GM23338 (cell line): ENCODE measurements around the gene TIMM10B. TPM values are rescaled to one million over a fixed set of nuclear protein-coding genes. Genes with fewer than 3 reads are reported as not detected.

Source experiments
- ATAC-seq: fragments of 200-7000 bp; cut with Tn5 transposase; 3 replicates; pipeline ENCODE4 v1.9.1; 2020
- DNase-seq: peaks from one replicate; pipeline ENCODE4 v3.0.0-alpha.2; 2015; ENCODE audit warnings: low spot score
- H2AFZ ChIP-seq: fragments of 200-600 bp; sonication (generic); 2 replicates; pipeline ENCODE4 v1.8.0; 2016; ENCODE audit warnings: antibody characterized with exemption, mild to moderate bottlenecking, moderate library complexity
- H3F3A ChIP-seq: fragments of 200-600 bp; sonication (generic); replicated peaks from 2 replicates; pipeline ENCODE4 v1.8.0; 2017; ENCODE audit warnings: antibody characterized with exemption, mixed run types, low read depth
- H3K27ac ChIP-seq: fragments of 200-600 bp; sonication (generic); 2 replicates; pipeline ENCODE4 v1.6.1; 2016; ENCODE audit warnings: low read depth
- H3K27me3 ChIP-seq: fragments of 200-600 bp; sonication (generic); 2 replicates; pipeline ENCODE4 v1.8.0; 2016; ENCODE audit warnings: mild to moderate bottlenecking, mixed run types, moderate library complexity; ENCODE audit not compliant: insufficient read depth
- H3K36me3 ChIP-seq: fragments of 200-600 bp; sonication (generic); 2 replicates; pipeline ENCODE4 v1.8.0; 2016; ENCODE audit warnings: mild to moderate bottlenecking; ENCODE audit not compliant: insufficient read depth
- H3K4me1 ChIP-seq: fragments of 200-600 bp; sonication (generic); 2 replicates; pipeline ENCODE4 v1.8.0; 2016; ENCODE audit warnings: mild to moderate bottlenecking, moderate library complexity; ENCODE audit not compliant: insufficient read depth
- H3K4me2 ChIP-seq: fragments of 200-600 bp; sonication (generic); 2 replicates; pipeline ENCODE4 v1.7.1; 2017; ENCODE audit warnings: mixed run types
- H3K4me3 ChIP-seq: fragments of 200-600 bp; sonication (generic); 2 replicates; pipeline ENCODE4 v1.6.1; 2016; ENCODE audit warnings: mixed run types
- H3K79me2 ChIP-seq: fragments of 200-600 bp; sonication (generic); replicated peaks from 2 replicates; pipeline ENCODE4 v1.8.0; 2017; ENCODE audit warnings: mild to moderate bottlenecking; ENCODE audit not compliant: insufficient read depth
- H3K9me2 ChIP-seq: fragments of 200-600 bp; sonication (generic); 2 replicates; pipeline ENCODE4 v1.8.0; 2017; ENCODE audit not compliant: insufficient read depth
- H4K20me1 ChIP-seq: fragments of 200-600 bp; sonication (generic); replicated peaks from 2 replicates; pipeline ENCODE4 v1.8.0; 2017; ENCODE audit warnings: mild to moderate bottlenecking; ENCODE audit not compliant: insufficient read depth
- H3K27ac Mint-ChIP-seq: 2 replicates; pipeline ENCODE4 v1.8.0; 2020; ENCODE audit warnings: inconsistent platforms, mild to moderate bottlenecking, moderate library complexity, mixed read lengths
- H3K27me3 Mint-ChIP-seq: 3 replicates; pipeline ENCODE4 v1.8.0; 2022; ENCODE audit warnings: low read depth, mild to moderate bottlenecking, moderate library complexity, mixed read lengths, inconsistent platforms; ENCODE audit not compliant: insufficient read depth, poor library complexity
- H3K36me3 Mint-ChIP-seq: 3 replicates; pipeline ENCODE4 v1.8.0; 2021; ENCODE audit warnings: low read depth, mild to moderate bottlenecking, inconsistent platforms, moderate library complexity, mixed read lengths
- H3K4me1 Mint-ChIP-seq: 3 replicates; pipeline ENCODE4 v1.8.0; 2020; ENCODE audit warnings: mild to moderate bottlenecking, inconsistent platforms, mixed read lengths
- H3K4me3 Mint-ChIP-seq: 3 replicates; pipeline ENCODE4 v1.8.0; 2021; ENCODE audit warnings: moderate library complexity, mild to moderate bottlenecking, inconsistent platforms, mixed read lengths
- H3K9me3 Mint-ChIP-seq: 3 replicates; pipeline ENCODE4 v1.8.0; 2020; ENCODE audit warnings: moderate library complexity, mild to moderate bottlenecking, inconsistent platforms, mixed read lengths
- EZH2 ChIP-seq: fragments of 200-600 bp; sonication (generic); IDR thresholded peaks from one replicate; pipeline ENCODE4 v1.8.0; 2017; ENCODE audit warnings: antibody characterized with exemption, mild to moderate bottlenecking, low read depth; ENCODE audit not compliant: unreplicated experiment
- EZH2phosphoT487 ChIP-seq: fragments of 200-600 bp; sonication (generic); IDR thresholded peaks from one replicate; pipeline ENCODE4 v1.8.1; 2018; ENCODE audit warnings: antibody characterized with exemption; ENCODE audit not compliant: unreplicated experiment
- JUNB ChIP-seq: IDR thresholded peaks from one replicate; pipeline ENCODE4 v1.6.1; 2016; ENCODE audit warnings: antibody characterized with exemption; ENCODE audit not compliant: unreplicated experiment
- POLR2AphosphoS5 ChIP-seq: IDR thresholded peaks from 2 replicates; pipeline ENCODE4 v1.6.1; 2016; ENCODE audit warnings: antibody characterized with exemption, low read depth
- REST ChIP-seq: IDR thresholded peaks from one replicate; pipeline ENCODE4 v1.6.1; 2018; ENCODE audit warnings: antibody characterized with exemption; ENCODE audit not compliant: unreplicated experiment
- STAT1 ChIP-seq: IDR thresholded peaks from one replicate; pipeline ENCODE4 v1.6.1; 2016; ENCODE audit warnings: antibody characterized with exemption; ENCODE audit not compliant: unreplicated experiment
- ZNF114 ChIP-seq: fragments of 250-450 bp; sonication (Bioruptor Pico); IDR thresholded peaks from 2 replicates; pipeline ENCODE4 v1.5.0; 2020; ENCODE audit warnings: mild to moderate bottlenecking, moderate library complexity
- ZNF331 ChIP-seq: fragments of 250-450 bp; sonication (Bioruptor Pico); IDR thresholded peaks from 2 replicates; pipeline ENCODE4 v1.5.0; 2020; ENCODE audit warnings: low read depth, mild to moderate bottlenecking, moderate library complexity
- polyA plus RNA-seq: library from polyadenylated mRNA; unstranded; fragments of >200 nt; fragmentation: Nextera tagmentation; extraction: Ambion mirVana; gene quantifications from 2 replicates; pipeline ENCODE4 v1.2.1, GENCODE V29; 2016
- total RNA-seq: library from RNA; depleted of rRNA; stranded (reverse); fragments of >200 nt; shearing (Covaris generic); gene quantifications from 2 replicates; pipeline ENCODE4 v1.2.3, GENCODE V29; 2014
- TF ChIP-seq, protein P1 (sequence below): IDR thresholded peaks from 2 replicates; pipeline ENCODE4 v1.6.1; 2016; ENCODE audit warnings: antibody characterized with exemption
- TF ChIP-seq, protein P2 (sequence below), 2 experiments: fragments of 200-600 bp in 1 of 2; sonication (generic) in 1 of 2; conservative IDR thresholded peaks; 2 replicates each; pipeline versions ENCODE4 v1.5.1 to v1.6.1; 2016 to 2017; ENCODE audit warnings: antibody characterized with exemption in 2 of 2, low read depth in 2 of 2, mild to moderate bottlenecking in 2 of 2, moderate library complexity in 1 of 2

TIMM10B gene
- total and polyA plus RNA-seq, 2 experiments from 2014 or later: 30.8 to 54.2 TPM

GRCh38 chr11:6456361-6457073 is 24.8 kb upstream of the TIMM10B start (continued):
- TF ChIP-seq, protein P1, sequence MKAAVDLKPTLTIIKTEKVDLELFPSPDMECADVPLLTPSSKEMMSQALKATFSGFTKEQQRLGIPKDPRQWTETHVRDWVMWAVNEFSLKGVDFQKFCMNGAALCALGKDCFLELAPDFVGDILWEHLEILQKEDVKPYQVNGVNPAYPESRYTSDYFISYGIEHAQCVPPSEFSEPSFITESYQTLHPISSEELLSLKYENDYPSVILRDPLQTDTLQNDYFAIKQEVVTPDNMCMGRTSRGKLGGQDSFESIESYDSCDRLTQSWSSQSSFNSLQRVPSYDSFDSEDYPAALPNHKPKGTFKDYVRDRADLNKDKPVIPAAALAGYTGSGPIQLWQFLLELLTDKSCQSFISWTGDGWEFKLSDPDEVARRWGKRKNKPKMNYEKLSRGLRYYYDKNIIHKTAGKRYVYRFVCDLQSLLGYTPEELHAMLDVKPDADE: no peak
- TF ChIP-seq JUNB: no peak
- TF ChIP-seq REST: no peak
- no peak for TF ChIP-seq STAT1
- TF ChIP-seq EZH2: no peak
- TF ChIP-seq ZNF114 (CRISPR knock-in tag): no peak
- no peak for TF ChIP-seq ZNF331 (CRISPR knock-in tag)

GRCh38 chr11:6457581-6458320 is 23.6 kb upstream of the TIMM10B start:
- Histone ChIP-seq H3K4me2 (no peak overlapping the region), H3K4me1 (no peaks in the 10 kb centered on the region), H3K79me2 (no peaks in the 10 kb centered on the region), H3K9me2 (no peaks in the 10 kb centered on the region), H3K4me3 (no peak overlapping the region), H2AFZ (no peak overlapping the region), H4K20me1 (no peaks in the 10 kb centered on the region), H3K27me3 (no peaks in the 10 kb centered on the region), H3K27ac (no peak overlapping the region), H3F3A (no peaks in the 10 kb centered on the region), H3K36me3 (no peaks in the 10 kb centered on the region)
- H3K4me1 Mint-ChIP-seq: no peaks in the 10 kb centered on the region
- ATAC-seq (no peak), DNase-seq (no peak)
- no peak overlapping the region for H3K27ac Mint-ChIP-seq
- no peaks in the 10 kb centered on the region for H3K27me3 Mint-ChIP-seq
- no peaks in the 10 kb centered on the region for H3K9me3 Mint-ChIP-seq
- no peak overlapping the region for H3K4me3 Mint-ChIP-seq
- H3K36me3 Mint-ChIP-seq: no peaks in the 10 kb centered on the region
- no peak for TF ChIP-seq POLR2AphosphoS5
- no peak for TF ChIP-seq EZH2phosphoT487
- TF ChIP-seq, protein P2, sequence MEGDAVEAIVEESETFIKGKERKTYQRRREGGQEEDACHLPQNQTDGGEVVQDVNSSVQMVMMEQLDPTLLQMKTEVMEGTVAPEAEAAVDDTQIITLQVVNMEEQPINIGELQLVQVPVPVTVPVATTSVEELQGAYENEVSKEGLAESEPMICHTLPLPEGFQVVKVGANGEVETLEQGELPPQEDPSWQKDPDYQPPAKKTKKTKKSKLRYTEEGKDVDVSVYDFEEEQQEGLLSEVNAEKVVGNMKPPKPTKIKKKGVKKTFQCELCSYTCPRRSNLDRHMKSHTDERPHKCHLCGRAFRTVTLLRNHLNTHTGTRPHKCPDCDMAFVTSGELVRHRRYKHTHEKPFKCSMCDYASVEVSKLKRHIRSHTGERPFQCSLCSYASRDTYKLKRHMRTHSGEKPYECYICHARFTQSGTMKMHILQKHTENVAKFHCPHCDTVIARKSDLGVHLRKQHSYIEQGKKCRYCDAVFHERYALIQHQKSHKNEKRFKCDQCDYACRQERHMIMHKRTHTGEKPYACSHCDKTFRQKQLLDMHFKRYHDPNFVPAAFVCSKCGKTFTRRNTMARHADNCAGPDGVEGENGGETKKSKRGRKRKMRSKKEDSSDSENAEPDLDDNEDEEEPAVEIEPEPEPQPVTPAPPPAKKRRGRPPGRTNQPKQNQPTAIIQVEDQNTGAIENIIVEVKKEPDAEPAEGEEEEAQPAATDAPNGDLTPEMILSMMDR (conservative IDR thresholded peaks at IDR 0.05; ENCODE audit: low read depth in 2 of 2): no peak
- no peak for TF ChIP-seq JUNB
- TF ChIP-seq, protein P1: no peak
